ENCODE results near the gene HOXA6. TPM values are rescaled to one million over a fixed set of nuclear protein-coding genes. Genes with fewer than 3 reads are reported as not detected.

The HOXA6 gene
- total RNA-seq, 1 donor from 2014 or later = 6.5 TPM

DNA sequence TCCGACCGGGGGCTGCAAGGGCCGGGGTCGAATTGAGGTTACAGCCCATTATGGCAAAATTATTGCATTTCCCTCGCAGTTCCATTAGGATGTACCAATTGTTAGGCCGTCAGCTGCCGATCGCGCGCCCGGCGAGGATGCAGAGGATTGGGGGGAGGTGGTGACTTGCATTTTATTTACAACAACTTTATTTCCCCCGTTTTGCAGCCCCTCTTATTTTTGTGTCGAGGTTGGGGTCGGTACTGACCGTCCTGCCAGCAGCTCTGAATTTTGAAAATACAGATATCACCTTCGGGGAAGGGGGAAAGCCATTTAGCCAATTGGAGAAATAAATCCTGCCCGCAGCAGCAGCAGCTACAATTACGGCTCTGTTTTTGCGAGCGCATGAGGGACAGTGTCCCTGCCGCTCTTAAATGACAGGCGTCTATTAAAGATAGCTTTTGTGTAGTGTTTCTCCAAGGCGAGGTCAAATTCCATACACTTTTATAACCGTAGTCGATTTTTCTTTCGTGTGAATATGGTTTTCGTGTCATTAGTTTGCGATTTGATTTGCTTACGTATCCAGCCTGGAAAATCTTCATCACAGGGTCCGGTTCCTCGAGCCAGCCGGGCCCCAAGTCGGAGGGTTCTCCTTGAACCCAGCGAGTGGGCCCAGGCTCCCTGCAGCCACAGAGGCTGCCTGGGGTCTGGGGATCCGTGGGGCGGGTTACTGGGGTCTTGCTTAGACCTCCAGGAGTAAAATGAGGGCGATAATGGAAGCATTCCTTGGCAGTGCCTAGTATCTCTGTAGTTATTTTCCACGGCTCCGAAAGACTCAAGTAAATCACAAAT is 3.4 kb downstream of the HOXA6 start:
- DNase-seq (no peak), ATAC-seq (no peak)
- no peaks in the 10 kb centered on the region for H3K36me3 ChIP-seq
- peak overlapping the region; percentile 70 for H3K4me3 ChIP-seq
- no peaks in the 10 kb centered on the region for H3K9me3 ChIP-seq
- intact Hi-C loops (cut with DNase I) = loop anchor here (5.0 kb wide), 1 partner anchor 47 kb away; the partner anchor contains the start of gene HOXA1
- H3K4me1 ChIP-seq = peaks cover 4% of the 10 kb centered on the region
- H3K27ac ChIP-seq = peak overlapping the region; percentile 88
- H3K27me3 ChIP-seq = peaks cover 48% of the 10 kb centered on the region
- TF ChIP-seq CTCF (IDR thresholded peaks at IDR 0.05) = no peak

DNA sequence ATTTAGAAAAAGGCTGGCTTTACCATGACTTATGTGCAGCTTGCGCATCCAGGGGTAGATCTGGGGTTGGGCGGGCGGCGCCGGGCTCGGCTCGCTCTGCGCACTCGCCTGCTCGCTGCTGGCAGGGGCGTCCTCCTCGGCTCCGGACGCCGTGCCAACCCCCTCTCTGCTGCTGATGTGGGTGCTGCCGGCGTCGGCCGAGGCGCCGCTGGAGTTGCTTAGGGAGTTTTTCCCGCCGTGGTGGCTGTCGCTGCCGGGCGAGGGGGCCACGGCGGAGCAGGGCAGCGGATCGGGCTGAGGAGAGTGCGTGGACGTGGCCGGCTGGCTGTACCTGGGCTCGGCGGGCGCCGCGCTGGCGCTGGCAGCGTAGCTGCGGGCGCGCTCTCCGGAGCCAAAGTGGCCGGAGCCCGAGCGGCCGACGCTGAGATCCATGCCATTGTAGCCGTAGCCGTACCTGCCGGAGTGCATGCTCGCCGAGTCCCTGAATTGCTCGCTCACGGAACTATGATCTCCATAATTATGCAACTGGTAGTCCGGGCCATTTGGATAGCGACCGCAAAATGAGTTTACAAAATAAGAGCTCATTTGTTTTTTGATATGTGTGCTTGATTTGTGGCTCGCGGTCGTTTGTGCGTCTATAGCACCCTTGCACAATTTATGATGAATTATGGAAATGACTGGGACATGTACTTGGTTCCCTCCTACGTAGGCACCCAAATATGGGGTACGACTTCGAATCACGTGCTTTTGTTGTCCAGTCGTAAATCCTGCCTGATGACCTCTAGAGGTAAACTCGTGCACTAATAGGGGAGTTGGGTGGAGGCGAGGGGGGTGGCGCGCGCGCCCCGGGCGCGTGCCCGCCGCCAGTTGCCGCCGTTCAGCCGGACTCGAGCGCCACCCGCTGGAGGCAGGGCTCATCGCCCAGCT is 4.3 kb downstream of the HOXA6 start, which contains the start of gene HOXA5:
TSS of gene HOXA5 (minus strand) at position 659 of the 927 bp plus-strand sequence. CDS start at position 585, 74 bp downstream.
- H3K36me3 ChIP-seq = no peaks in the 10 kb centered on the region
- DNase-seq (peak; percentile 77), ATAC-seq (peak; percentile 83)
- peak; percentile 80 for TF ChIP-seq CTCF (IDR thresholded peaks at IDR 0.05)
- no peaks in the 10 kb centered on the region for H3K9me3 ChIP-seq
- peak within 1 kb of the TSS; percentile 96 for H3K27ac ChIP-seq
- H3K4me3 ChIP-seq = peak within 1 kb of the TSS; percentile 70
- peaks cover 5% of the 10 kb centered on the region for H3K4me1 ChIP-seq
- intact Hi-C loops (cut with DNase I) = loop anchor here (5.0 kb wide), 1 partner anchor 46 kb away; the partner anchor contains the start of gene HOXA1
- peaks cover 41% of the 10 kb centered on the region for H3K27me3 ChIP-seq

GRCh38 chr7:27142580-27143022 is 5.0 kb downstream of the HOXA6 start:
- DNase-seq = no peak
- peaks cover 4% of the 10 kb centered on the region for H3K4me1 ChIP-seq
- intact Hi-C loops (cut with DNase I) = loop anchor here (5.0 kb wide), 1 partner anchor 45 kb away; the partner anchor contains the start of gene HOXA1
- H3K27me3 ChIP-seq = peaks cover 35% of the 10 kb centered on the region
- no peak for TF ChIP-seq CTCF (IDR thresholded peaks at IDR 0.05)
- H3K9me3 ChIP-seq = no peaks in the 10 kb centered on the region
- H3K36me3 ChIP-seq = no peaks in the 10 kb centered on the region
- ATAC-seq = no peak
- peak overlapping the region; percentile 70 for H3K4me3 ChIP-seq
- peak overlapping the region; percentile 96 for H3K27ac ChIP-seq

GRCh38 chr7:27141923-27142579 is 5.5 kb downstream of the HOXA6 start:
- no peak for TF ChIP-seq CTCF (IDR thresholded peaks at IDR 0.05)
- intact Hi-C loops (cut with DNase I) = loop anchor here (5.0 kb wide), 1 partner anchor 45 kb away; the partner anchor contains the start of gene HOXA1
- Histone ChIP-seq H3K4me1 (peaks cover 4% of the 10 kb centered on the region), H3K9me3 (no peaks in the 10 kb centered on the region), H3K36me3 (no peaks in the 10 kb centered on the region), H3K27me3 (peaks cover 37% of the 10 kb centered on the region), H3K27ac (peak overlapping the region; percentile 96), H3K4me3 (peak overlapping the region; percentile 70)
- DNase-seq (no peak), ATAC-seq (no peak)
